Fibroblast of lung (primary cell): ENCODE data around the gene ACOT7.

ENCODE experiments used
- CTCF ChIP-seq, 2 donors: IDR thresholded peaks in 1 of 2; conservative IDR thresholded peaks in 1 of 2; 1 replicate in 1 of 2; 2 replicates in 1 of 2; pipeline ENCODE4 v1.5.1; 2011 to 2012; ENCODE audit warnings: low read length in 2 of 2, control low read depth in 1 of 2, inconsistent platforms in 1 of 2, low read depth in 1 of 2, mild to moderate bottlenecking in 1 of 2
- EZH2 ChIP-seq: IDR thresholded peaks from 2 replicates; pipeline ENCODE4 v1.5.1; 2012; ENCODE audit warnings: low read length, control low read depth, mild to moderate bottlenecking; ENCODE audit errors: missing control alignments

GRCh38 chr1:6440198-6441126 lies 46.9 kb upstream of the ACOT7 start:
- no peak for TF ChIP-seq CTCF (conservative IDR thresholded peaks at IDR 0.05 in 1 of 2, IDR thresholded peaks at IDR 0.05 in 1 of 2; ENCODE audit: low read depth in 1 of 2, low read length in 2 of 2)
- no peak for TF ChIP-seq EZH2
